GOT3 (cell line): ENCODE results near the gene SLC28A3.

Source experiments
- DNase-seq: peaks from one replicate; lab custom pipeline; 2025; ENCODE audit warnings: mixed read lengths; lab: John Stamatoyannopoulos, UW

The SLC28A3 gene

DNA sequence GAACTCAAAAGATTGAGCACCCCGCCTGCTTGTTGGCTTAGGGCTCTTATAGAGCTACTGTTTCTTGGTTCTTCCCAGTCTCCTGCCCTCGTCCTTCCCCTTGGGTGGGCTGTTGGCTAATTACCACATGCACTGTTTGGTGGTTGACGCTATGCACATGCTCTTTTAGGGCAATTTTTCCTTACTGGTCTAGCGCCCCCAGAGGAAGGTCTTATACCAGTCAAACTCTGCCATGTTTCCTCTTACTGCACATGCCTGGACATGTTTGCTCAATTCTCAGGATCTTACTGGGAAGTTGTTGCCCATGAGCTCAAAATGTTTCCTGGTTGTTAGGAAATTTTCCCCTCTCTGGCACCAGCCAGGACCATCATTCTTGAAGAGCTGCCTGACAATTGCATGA is 101.9 kb downstream of the SLC28A3 start:
- DNase-seq, result no peak

DNA sequence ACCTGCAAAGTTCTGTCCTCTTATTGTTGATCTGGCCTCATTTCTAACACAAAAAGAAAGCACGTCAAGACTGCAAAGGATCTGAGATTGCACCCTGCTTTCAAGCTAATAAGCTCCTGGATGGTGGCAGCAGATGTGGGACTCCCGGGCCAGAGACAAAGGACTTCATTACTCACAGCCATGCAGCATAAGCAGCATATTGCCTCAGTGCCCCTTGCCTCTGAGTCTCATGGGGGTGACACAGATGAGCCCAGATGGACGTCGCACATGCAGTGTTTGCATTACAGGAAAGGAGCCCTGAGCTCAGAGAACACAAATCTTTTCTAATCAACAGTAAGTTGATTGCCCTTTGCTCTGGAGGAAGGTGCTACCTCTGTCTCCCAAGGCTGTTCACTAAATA is 105.0 kb downstream of the SLC28A3 start:
- no peak for DNase-seq

DNA sequence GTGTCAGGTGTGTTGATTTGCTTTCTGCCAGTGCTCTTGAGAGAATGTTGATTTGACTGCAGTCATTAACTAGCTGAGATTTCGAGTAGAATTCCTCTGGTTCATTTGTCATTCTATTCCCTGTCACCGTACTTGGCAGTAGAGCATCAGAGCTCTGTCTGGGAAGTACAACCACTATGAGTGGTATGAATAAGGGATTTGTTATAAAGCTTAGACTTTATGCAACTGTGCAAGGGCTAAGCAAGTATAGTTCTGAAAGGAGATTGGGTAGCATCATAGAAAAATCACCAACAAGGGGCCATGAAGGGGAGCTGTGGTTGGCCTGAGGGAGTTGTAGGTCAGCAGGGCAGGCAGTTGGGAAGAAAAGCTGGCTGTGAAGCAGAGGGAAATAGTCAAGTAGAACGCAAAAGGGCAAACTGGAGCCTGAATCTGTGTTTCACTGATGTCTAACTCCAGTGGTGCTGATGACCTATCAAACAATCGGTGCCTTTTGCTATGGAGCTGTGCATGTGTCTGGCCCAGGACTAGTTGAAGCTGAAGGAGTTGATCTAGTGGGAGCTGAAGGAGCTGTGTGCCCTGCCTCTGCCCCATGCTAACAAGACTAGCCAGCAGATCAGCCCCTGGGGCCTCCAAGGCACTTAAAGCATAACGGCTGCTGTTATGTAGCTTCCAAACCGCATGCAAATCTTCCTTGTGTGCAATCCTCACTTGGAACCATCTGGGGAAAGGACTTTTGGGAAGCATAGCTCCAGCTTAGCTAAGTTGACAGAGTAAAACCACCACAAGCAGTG is 110.0 kb downstream of the SLC28A3 start:
- no peak for DNase-seq

DNA sequence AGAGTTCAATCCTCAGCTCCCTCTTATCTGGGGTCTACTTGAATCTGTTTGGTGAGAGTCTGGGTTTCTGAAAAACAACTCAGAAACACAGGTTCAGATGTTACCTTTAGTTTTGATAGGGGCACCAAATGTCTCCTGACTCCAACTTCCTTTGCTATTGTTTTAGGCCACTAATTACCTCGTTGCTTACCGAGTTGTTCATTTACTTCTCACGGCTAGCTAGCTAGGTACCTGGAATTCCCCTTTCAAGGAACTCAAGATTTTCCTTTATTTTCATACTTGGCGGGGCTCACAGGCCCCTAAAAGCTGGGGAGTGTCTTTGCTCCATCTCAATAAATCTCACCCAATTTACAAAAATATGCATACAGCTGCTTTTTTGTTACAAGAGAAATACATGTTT is 111.4 kb downstream of the SLC28A3 start:
- no peak for DNase-seq

DNA sequence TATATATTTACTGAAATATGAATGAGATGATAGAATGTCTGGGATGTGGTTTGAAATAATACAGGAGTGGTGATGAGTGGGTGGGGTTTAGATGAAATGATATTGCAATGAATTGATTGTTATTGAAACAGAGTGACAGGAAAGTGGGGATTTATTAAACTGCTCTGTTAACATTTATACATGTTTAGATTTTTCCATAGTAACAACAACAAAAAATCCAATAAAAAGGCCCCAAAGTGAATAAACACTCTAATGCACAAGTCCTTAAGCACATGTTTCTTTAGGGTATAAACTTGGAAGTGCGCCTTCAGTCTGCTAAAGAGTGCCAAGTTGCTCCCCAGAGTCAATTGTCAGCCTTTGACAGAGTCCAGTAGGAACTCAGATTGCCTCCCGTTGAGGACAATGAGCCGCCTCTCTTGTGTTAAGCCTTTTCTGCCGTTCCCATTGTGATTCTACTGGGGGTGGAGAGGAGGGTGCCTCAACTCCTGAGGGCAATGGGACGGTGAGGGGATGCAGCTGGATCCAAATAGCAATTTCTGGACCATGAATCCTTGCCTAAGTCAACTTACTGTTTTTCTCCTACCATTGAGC is 112.3 kb downstream of the SLC28A3 start:
- no peak for DNase-seq

DNA sequence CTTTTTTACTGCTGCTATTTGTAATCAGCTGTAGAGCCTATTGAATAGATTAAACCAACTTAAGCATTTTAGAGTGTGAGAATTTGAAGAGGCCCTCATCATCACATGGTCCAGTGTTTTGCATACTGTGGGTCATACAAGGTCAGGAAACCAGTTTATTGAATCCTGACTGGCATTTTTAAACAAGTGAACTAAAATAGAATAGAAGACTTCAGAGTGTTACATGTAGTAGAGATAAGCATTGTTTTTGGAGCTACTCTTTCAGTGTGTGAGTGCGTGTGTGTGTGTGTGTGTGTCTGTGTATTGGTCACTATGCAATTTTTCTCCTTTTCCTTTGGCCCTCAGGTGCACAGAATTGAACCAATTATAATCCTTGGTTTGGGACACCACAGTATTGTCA is 114.4 kb downstream of the SLC28A3 start:
- DNase-seq, result no peak
